HG03097 (cell line): ENCODE measurements around the gene CTPS1.

Experiments
- ATAC-seq: cut with Tn5 transposase; IDR thresholded peaks from one replicate; pipeline ENCODE4 v1.9.1; 2021; ENCODE audit not compliant: unreplicated experiment, low FRiP score

Gene CTPS1

GRCh38 chr1:40988280-40988679 is 8.8 kb downstream of the CTPS1 start:
- no peak for ATAC-seq

- ATAC-seq, result no peak
Measured at GRCh38 chr1:40989066-40989465, 9.6 kb downstream of the CTPS1 start.

- no peak for ATAC-seq
Measured at GRCh38 chr1:40997096-40997495, 17.6 kb downstream of the CTPS1 start.

- ATAC-seq, result no peak
Measured at GRCh38 chr1:40998668-40999067, 19.2 kb downstream of the CTPS1 start.

- no peak for ATAC-seq
Measured at GRCh38 chr1:41003127-41003639, 23.7 kb downstream of the CTPS1 start.

- ATAC-seq, result peak; percentile 92
Measured at GRCh38 chr1:41003640-41004220, 24.2 kb downstream of the CTPS1 start.

- ATAC-seq, result no peak
Measured at GRCh38 chr1:41005876-41006275, 26.4 kb downstream of the CTPS1 start.

GRCh38 chr1:41006942-41007865 is 27.7 kb downstream of the CTPS1 start:
- no peak for ATAC-seq

- ATAC-seq, result no peak
Measured at GRCh38 chr1:41009466-41009865, 30.0 kb downstream of the CTPS1 start.

GRCh38 chr1:41010345-41010744 is 30.8 kb downstream of the CTPS1 start:
- no peak for ATAC-seq

GRCh38 chr1:41013024-41013423 is 33.5 kb downstream of the CTPS1 start:
- no peak for ATAC-seq

- no peak for ATAC-seq
Measured at GRCh38 chr1:41013796-41014195, 34.3 kb downstream of the CTPS1 start.

- no peak for ATAC-seq
Measured at GRCh38 chr1:41014871-41015270, 35.4 kb downstream of the CTPS1 start.

- no peak for ATAC-seq
Measured at GRCh38 chr1:41015281-41015896, 35.9 kb downstream of the CTPS1 start.

- ATAC-seq, result no peak
Measured at GRCh38 chr1:41015897-41016470, 36.5 kb downstream of the CTPS1 start.

- no peak for ATAC-seq
Measured at GRCh38 chr1:41017141-41018017, 37.9 kb downstream of the CTPS1 start.

GRCh38 chr1:41018018-41018410 is 38.5 kb downstream of the CTPS1 start:
- no peak for ATAC-seq

- no peak for ATAC-seq
Measured at GRCh38 chr1:41019353-41019745, 39.9 kb downstream of the CTPS1 start.

- ATAC-seq, result no peak
Measured at GRCh38 chr1:41020109-41020576, 40.6 kb downstream of the CTPS1 start.

- no peak for ATAC-seq
Measured at GRCh38 chr1:41020654-41021053, 41.2 kb downstream of the CTPS1 start.
